BLaER1 (cell line): ENCODE measurements around the gene MYOM3.
A peak's percentile ranks its signal among the peaks of the same experiment; 100 is the strongest.
"Not testable (repeated sequence)": the region's sequence is repeated elsewhere in the genome, so short reads cannot be mapped to it uniquely, and the experiment has no call there.

Source experiments
- H3K27ac ChIP-seq: shearing (Covaris generic); formaldehyde crosslinking; 2 replicates; pipeline ENCODE4 v1.8.1; 2022
- H3K27me3 ChIP-seq: shearing (Covaris generic); formaldehyde crosslinking; 2 replicates; pipeline ENCODE4 v1.8.1; 2022
- H3K36me3 ChIP-seq: shearing (Covaris generic); formaldehyde crosslinking; 2 replicates; pipeline ENCODE4 v1.8.1; 2022
- H3K4me1 ChIP-seq: shearing (Covaris generic); formaldehyde crosslinking; 2 replicates; pipeline ENCODE4 v1.8.1; 2022
- H3K4me2 ChIP-seq: shearing (Covaris generic); formaldehyde crosslinking; 2 replicates; pipeline ENCODE4 v1.8.1; 2022
- H3K4me3 ChIP-seq: shearing (Covaris generic); formaldehyde crosslinking; 2 replicates; pipeline ENCODE4 v1.8.1; 2022
- H3K9ac ChIP-seq: shearing (Covaris generic); formaldehyde crosslinking; 2 replicates; pipeline ENCODE4 v1.8.1; 2022
- H3K9me3 ChIP-seq: shearing (Covaris generic); formaldehyde crosslinking; 2 replicates; pipeline ENCODE4 v1.8.1; 2022
- H4K20me1 ChIP-seq: shearing (Covaris generic); formaldehyde crosslinking; 2 replicates; pipeline ENCODE4 v1.8.1; 2022
- Cebpa-rat ChIP-seq: shearing (Covaris generic); IDR thresholded peaks from 2 replicates; pipeline ENCODE4 v1.8.1; 2022

MYOM3 gene

GRCh38 chr1:24021403-24022266, 90.3 kb downstream of the MYOM3 start:
- no peak for TF ChIP-seq Cebpa-rat
- no peaks in the 10 kb centered on the region for H3K27me3 ChIP-seq
- no peaks in the 10 kb centered on the region for H3K36me3 ChIP-seq
- H3K9ac ChIP-seq: no peak overlapping the region
- H4K20me1 ChIP-seq: no peaks in the 10 kb centered on the region
- no peak overlapping the region for H3K4me2 ChIP-seq
- no peak overlapping the region for H3K27ac ChIP-seq
- H3K4me3 ChIP-seq: no peak overlapping the region
- no peaks in the 10 kb centered on the region for H3K9me3 ChIP-seq
- peaks cover 7% of the 10 kb centered on the region for H3K4me1 ChIP-seq

- Histone ChIP-seq H3K4me1 (peaks cover 1% of the 10 kb centered on the region), H3K27ac (no peak overlapping the region), H3K36me3 (no peaks in the 10 kb centered on the region)
These were observed 91.5 kb downstream of the MYOM3 start for GRCh38 chr1:24020470-24020869.

GRCh38 chr1:24020025-24020424, 91.9 kb downstream of the MYOM3 start:
- Histone ChIP-seq H4K20me1 (no peaks in the 10 kb centered on the region), H3K9me3 (no peaks in the 10 kb centered on the region), H3K36me3 (no peaks in the 10 kb centered on the region), H3K27ac (no peak overlapping the region), H3K9ac (no peak overlapping the region), H3K4me2 (no peak overlapping the region), H3K4me1 (no peaks in the 10 kb centered on the region), H3K4me3 (no peak overlapping the region), H3K27me3 (no peaks in the 10 kb centered on the region)
- TF ChIP-seq Cebpa-rat: no peak

More at GRCh38 chr1:24020470-24020869, 91.5 kb downstream of the MYOM3 start:
- no peak for TF ChIP-seq Cebpa-rat
- Histone ChIP-seq H3K4me3 (no peak overlapping the region), H3K9ac (no peak overlapping the region), H3K4me2 (no peak overlapping the region), H4K20me1 (no peaks in the 10 kb centered on the region), H3K9me3 (no peaks in the 10 kb centered on the region), H3K27me3 (no peaks in the 10 kb centered on the region)

- H3K9ac ChIP-seq: no peak overlapping the region
- no peaks in the 10 kb centered on the region for H3K36me3 ChIP-seq
- TF ChIP-seq Cebpa-rat: no peak
- H3K27me3 ChIP-seq: no peaks in the 10 kb centered on the region
- H4K20me1 ChIP-seq: no peaks in the 10 kb centered on the region
- H3K4me2 ChIP-seq: no peak overlapping the region
- no peaks in the 10 kb centered on the region for H3K9me3 ChIP-seq
- H3K4me1 ChIP-seq: no peaks in the 10 kb centered on the region
- no peak overlapping the region for H3K4me3 ChIP-seq
- no peak overlapping the region for H3K27ac ChIP-seq
These were observed 93.0 kb downstream of the MYOM3 start for GRCh38 chr1:24018611-24019580.

- no peak for TF ChIP-seq Cebpa-rat
- H4K20me1 ChIP-seq: 0 out of 2 replicates have a peak, but pooled peaks cover 4% of the 10 kb centered on the region
- H3K27me3 ChIP-seq: no peaks in the 10 kb centered on the region
- H3K36me3 ChIP-seq: no peaks in the 10 kb centered on the region
- no peak overlapping the region for H3K4me3 ChIP-seq
- H3K9me3 ChIP-seq: no peaks in the 10 kb centered on the region
- no peak overlapping the region for H3K27ac ChIP-seq
- H3K4me2 ChIP-seq: no peak overlapping the region
- H3K9ac ChIP-seq: no peak overlapping the region
- H3K4me1 ChIP-seq: peaks cover 31% of the 10 kb centered on the region
These were observed 96.4 kb downstream of the MYOM3 start for GRCh38 chr1:24015221-24016210.

GRCh38 chr1:24012878-24013277, 99.1 kb downstream of the MYOM3 start:
- not testable (repeated sequence) for H3K36me3 ChIP-seq, H3K9ac ChIP-seq, H3K9me3 ChIP-seq, H3K27me3 ChIP-seq, H4K20me1 ChIP-seq, H3K27ac ChIP-seq, H3K4me3 ChIP-seq
- Histone ChIP-seq H3K4me2 (peak overlapping the region; percentile 76), H3K4me1 (peaks cover 41% of the 10 kb centered on the region)

GRCh38 chr1:24010650-24011049, 101.3 kb downstream of the MYOM3 start:
- no peak overlapping the region for H3K9ac ChIP-seq

GRCh38 chr1:24009406-24009805, 102.5 kb downstream of the MYOM3 start:
- Histone ChIP-seq H3K27me3 (no peaks in the 10 kb centered on the region), H3K4me1 (peaks cover 47% of the 10 kb centered on the region), H3K9ac (no peak overlapping the region), H3K4me3 (no peak overlapping the region), H4K20me1 (0 out of 2 replicates have a peak, but pooled peaks cover 4% of the 10 kb centered on the region), H3K4me2 (no peak overlapping the region), H3K36me3 (no peaks in the 10 kb centered on the region), H3K27ac (no peak overlapping the region), H3K9me3 (peaks cover 7% of the 10 kb centered on the region; the same call in 1 of the 2 replicates)
- TF ChIP-seq Cebpa-rat: no peak

More at GRCh38 chr1:24010650-24011049, 101.3 kb downstream of the MYOM3 start:
- Histone ChIP-seq H3K27me3 (no peaks in the 10 kb centered on the region), H3K27ac (no peak overlapping the region), H3K4me2 (peak overlapping the region; percentile 76; the same call in 1 of the 2 replicates), H3K36me3 (no peaks in the 10 kb centered on the region), H3K9me3 (peaks cover 7% of the 10 kb centered on the region; the same call in 1 of the 2 replicates), H3K4me3 (no peak overlapping the region), H4K20me1 (0 out of 2 replicates have a peak, but pooled peaks cover 4% of the 10 kb centered on the region), H3K4me1 (peaks cover 41% of the 10 kb centered on the region)
- no peak for TF ChIP-seq Cebpa-rat

GRCh38 chr1:24008574-24009184, 103.3 kb downstream of the MYOM3 start:
- not testable (repeated sequence) for H3K4me3 ChIP-seq, H3K27me3 ChIP-seq, H4K20me1 ChIP-seq, H3K4me2 ChIP-seq, H3K27ac ChIP-seq, H3K36me3 ChIP-seq, H3K9me3 ChIP-seq, H3K9ac ChIP-seq
- peaks cover 53% of the 10 kb centered on the region for H3K4me1 ChIP-seq
